Measurements from ENCODE around the gene SIRT6. TPM values are rescaled to one million over a fixed set of nuclear protein-coding genes. Genes with fewer than 3 reads are reported as not detected.
"Not testable (repeated sequence)": the region's sequence is repeated elsewhere in the genome, so short reads cannot be mapped to it uniquely, and the experiment has no call there.

Gene SIRT6
- total RNA-seq = 10 to 100 TPM; 15.0 to 29.6 (median 21.0) TPM

- TF ChIP-seq CTCF (IDR thresholded peaks at IDR 0.05) = no peak
- DNase-seq (ENCODE audit: low spot score) = peak; percentile 77
- peak; percentile 63 for ATAC-seq (ENCODE audit: low FRiP score)
Observed at GRCh38 chr19:4182084-4182810, at the start of gene SIRT6, which contains the start of gene ANKRD24. Gene SIRT6 (minus strand): TSS chr19:4182563. CDS start chr19:4182539, 24 bp downstream. Gene ANKRD24 (plus strand): TSS chr19:4182689. CDS start chr19:4186426, 3,737 bp downstream.

- ATAC-seq (ENCODE audit: low FRiP score); DNase-seq (ENCODE audit: low spot score): not testable (repeated sequence)
Observed at GRCh38 chr19:4232139-4232538, 49.8 kb upstream of the SIRT6 start.

DNA sequence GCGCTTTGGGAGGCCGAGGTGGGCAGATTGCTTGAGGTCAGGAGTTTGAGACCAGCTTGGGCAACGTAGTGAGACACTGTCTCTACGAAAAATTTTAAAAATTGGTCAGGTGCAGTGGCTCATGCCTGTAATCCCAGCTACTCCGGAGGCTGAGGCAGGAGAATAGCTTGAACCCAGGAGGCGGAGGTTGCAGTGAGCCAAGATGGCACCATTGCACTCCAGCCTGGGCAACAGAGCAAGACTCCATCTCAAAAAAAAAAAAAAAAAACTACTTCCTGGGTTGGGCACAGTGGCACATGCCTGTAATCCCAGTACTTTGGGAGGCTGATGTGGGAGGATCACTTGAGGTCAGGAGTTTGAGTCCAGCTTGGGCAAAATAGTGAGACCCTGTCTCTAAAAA is 49.2 kb upstream of the SIRT6 start:
- ATAC-seq (ENCODE audit: low FRiP score); DNase-seq (ENCODE audit: low spot score): not testable (repeated sequence)

DNA sequence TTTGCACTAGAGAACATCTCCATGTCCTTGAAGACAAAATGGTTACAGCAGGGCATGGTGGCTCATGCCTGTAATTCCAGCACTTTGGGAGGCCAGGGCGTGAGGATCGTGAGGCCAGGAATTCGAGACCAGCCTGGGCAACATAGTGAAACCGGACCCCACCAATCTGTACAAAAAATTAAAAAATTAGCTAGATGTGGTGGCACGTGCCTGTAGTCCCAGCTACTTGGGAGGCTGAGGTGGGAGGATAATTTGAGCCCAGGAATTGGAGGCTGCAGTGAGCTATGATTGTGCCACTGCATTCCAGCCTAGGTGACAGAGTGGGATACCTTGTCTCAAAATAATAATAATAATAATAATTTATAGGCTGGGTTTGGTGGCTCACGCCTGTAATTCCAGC is 47.9 kb upstream of the SIRT6 start:
- DNase-seq (ENCODE audit: low spot score); ATAC-seq (ENCODE audit: low FRiP score): not testable (repeated sequence)

GRCh38 chr19:4229179-4229931 is 47.0 kb upstream of the SIRT6 start, which contains the start of gene EBI3:
Gene EBI3 (plus strand): TSS chr19:4229523. CDS start chr19:4229551, 28 bp downstream.
- peak; percentile 52 for ATAC-seq (ENCODE audit: low FRiP score)
- DNase-seq (ENCODE audit: low spot score) = no peak
- no peak for TF ChIP-seq CTCF (IDR thresholded peaks at IDR 0.05)

DNA sequence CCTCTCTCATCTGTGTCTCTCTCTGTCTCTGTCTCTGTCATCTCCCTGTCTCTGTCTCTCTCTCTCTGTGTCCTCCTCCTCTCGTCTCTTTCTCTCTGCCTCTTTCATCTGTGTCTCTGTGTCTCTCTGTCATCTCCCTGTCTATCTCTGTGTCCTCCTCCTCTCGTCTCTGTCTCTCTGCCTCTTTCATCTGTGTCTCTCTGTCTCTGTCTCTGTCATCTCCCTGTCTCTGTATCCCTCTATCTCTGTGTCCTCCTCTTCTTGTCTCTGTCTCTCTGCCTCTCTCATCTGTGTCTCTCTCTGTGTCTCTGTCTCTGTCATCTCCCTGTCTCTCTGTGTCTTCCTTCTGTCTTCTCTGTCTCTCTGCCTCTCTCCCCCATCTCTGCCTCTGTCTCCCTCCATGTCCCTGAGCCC is 46.4 kb upstream of the SIRT6 start:
- ATAC-seq (ENCODE audit: low FRiP score) (no peak), DNase-seq (ENCODE audit: low spot score) (no peak)
- TF ChIP-seq CTCF (IDR thresholded peaks at IDR 0.05) = no peak

DNA sequence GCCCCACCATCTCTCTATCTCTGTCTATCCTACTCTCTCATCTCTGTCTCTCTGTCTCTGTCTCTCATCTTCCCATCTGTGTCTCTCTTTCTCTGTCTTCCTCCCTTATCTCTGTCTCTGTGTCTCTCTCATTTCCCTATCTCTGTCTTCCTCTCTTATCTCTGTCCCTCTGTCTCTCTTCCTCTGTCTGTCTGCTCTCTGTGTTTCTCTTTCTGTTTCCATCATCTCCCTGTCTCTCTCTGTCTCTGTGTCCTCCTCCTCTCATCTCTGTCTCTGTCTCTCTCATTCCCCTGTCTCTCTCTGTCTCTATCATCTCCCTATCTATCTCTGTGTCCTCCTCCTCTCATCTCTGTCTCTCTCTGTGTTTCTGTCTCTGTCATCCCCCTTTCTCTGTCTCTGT is 45.4 kb upstream of the SIRT6 start:
- TF ChIP-seq CTCF (IDR thresholded peaks at IDR 0.05) = no peak
- no peak for DNase-seq (ENCODE audit: low spot score)
- no peak for ATAC-seq (ENCODE audit: low FRiP score)

DNA sequence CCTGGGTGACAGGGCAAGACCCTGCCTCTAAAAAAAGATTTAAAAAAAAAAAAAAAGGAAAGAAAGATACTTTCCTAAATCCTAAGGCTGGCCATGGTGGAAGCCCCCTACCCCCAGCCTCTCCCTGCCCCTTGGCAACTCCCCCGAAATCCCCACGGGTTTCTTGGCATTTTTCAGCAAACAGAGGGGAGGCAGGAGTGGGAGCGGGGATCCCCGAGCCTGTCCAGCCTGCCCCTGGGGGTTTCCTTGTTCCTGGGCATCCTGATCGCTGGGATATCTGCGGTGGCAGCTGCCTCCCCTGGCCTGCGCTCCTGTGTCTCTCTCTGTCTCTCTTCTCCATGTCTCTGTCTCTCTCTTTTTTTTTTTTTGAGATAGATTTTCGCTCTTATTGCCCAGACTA is 43.5 kb upstream of the SIRT6 start:
- ATAC-seq (ENCODE audit: low FRiP score) = no peak
- no peak for TF ChIP-seq CTCF (IDR thresholded peaks at IDR 0.05)
- DNase-seq (ENCODE audit: low spot score) = no peak
